ENCODE measurements around the gene EPS8L1. TPM values are rescaled to one million over a fixed set of nuclear protein-coding genes. Genes with fewer than 3 reads are reported as not detected.

Gene EPS8L1
- total and polyA plus RNA-seq, 2 donors = 3.0 to 8.1 TPM

DNA sequence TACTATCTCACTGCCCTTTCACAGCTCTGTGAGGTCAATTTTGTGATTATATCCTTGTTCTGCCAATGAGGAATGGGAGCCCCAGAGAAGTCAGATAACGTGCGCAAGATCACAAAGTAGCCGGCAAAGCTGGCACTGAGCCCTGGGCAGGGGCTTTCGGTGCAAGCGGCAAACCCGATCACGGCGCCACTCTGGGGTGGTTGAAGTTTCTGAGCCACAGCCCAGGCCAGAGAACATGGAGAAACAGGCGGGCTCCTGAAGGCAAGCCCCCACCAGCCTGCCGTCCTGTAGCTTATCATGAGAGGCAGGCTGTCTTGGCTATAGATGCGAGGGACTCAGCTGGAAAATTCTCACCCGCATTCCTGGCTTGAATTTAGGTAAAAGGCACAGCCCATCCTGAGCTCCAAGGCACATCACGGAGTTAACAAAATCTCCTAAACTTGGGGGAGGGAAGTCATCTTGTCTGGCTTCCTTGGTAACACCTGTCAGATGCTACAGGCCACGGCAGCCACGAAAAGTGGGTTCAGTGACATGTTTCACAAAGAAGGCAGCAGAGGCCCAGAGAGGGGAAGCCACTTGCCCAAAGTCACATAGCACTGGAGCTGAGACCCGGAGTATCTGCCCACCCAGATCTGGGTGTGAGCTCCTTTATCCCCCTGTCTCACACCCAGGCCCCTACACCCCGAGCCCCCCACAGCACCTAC is 60.9 kb downstream of the EPS8L1 start:
- 75% methylated on average over 17 of the region's 17 CpGs for WGBS
- no peak for DNase-seq (ENCODE audit: extremely low spot score)
- H3K36me3 ChIP-seq (ENCODE audit: insufficient read depth) = no peaks in the 10 kb centered on the region

More for the DNA sequence above, 60.9 kb downstream of the EPS8L1 start:
- no peak overlapping the region for H3K27ac ChIP-seq (ENCODE audit: low read depth)
- no peaks in the 10 kb centered on the region for H3K4me1 ChIP-seq (ENCODE audit: insufficient read depth)
- no peak overlapping the region for H3K4me3 ChIP-seq (ENCODE audit: low read depth, low read length)

Small RNAs within 50 kb of the gene (small RNA-seq; reads per million reads assigned to genes)
- gene MIR7975 = not detected

Other genes starting within 250 kb of the EPS8L1 start
- gene KIR2DS4, start 243.2 kb upstream of the EPS8L1 start, total RNA-seq = not detected
- not detected for gene KIR2DS4, start 243.2 kb upstream of the EPS8L1 start, polyA plus RNA-seq
- not detected for gene KIR3DL2, start 225.4 kb upstream of the EPS8L1 start, total RNA-seq
- 0.18 TPM for gene KIR3DL2, start 225.4 kb upstream of the EPS8L1 start, polyA plus RNA-seq
- gene FCAR, start 201.6 kb upstream of the EPS8L1 start, total RNA-seq = not detected
- gene FCAR, start 201.6 kb upstream of the EPS8L1 start, polyA plus RNA-seq = 0.67 TPM
- 0.32 TPM for gene NCR1, start 169.7 kb upstream of the EPS8L1 start, total RNA-seq
- 0.13 TPM for gene NCR1, start 169.7 kb upstream of the EPS8L1 start, polyA plus RNA-seq
- not detected for gene NLRP7, start 128.3 kb upstream of the EPS8L1 start, total RNA-seq
- gene NLRP7, start 128.3 kb upstream of the EPS8L1 start, polyA plus RNA-seq = not detected
- 1.8 TPM for gene NLRP2, start 109.5 kb upstream of the EPS8L1 start, total RNA-seq
- 1.9 TPM for gene NLRP2, start 109.5 kb upstream of the EPS8L1 start, polyA plus RNA-seq
- gene GP6, start 37.6 kb upstream of the EPS8L1 start, total RNA-seq = not detected
- 0.16 TPM for gene GP6, start 37.6 kb upstream of the EPS8L1 start, polyA plus RNA-seq
- gene RDH13, start 12.7 kb upstream of the EPS8L1 start, total RNA-seq = 15.0 TPM
- gene RDH13, start 12.7 kb upstream of the EPS8L1 start, polyA plus RNA-seq = 12.4 TPM
- gene PPP1R12C, start 41.8 kb downstream of the EPS8L1 start, total RNA-seq = 24.8 TPM
- 219 TPM for gene PPP1R12C, start 41.8 kb downstream of the EPS8L1 start, polyA plus RNA-seq
- gene TNNT1, start 73.3 kb downstream of the EPS8L1 start, total RNA-seq = 47.2 TPM
- not detected for gene TNNT1, start 73.3 kb downstream of the EPS8L1 start, polyA plus RNA-seq
- gene TNNI3, start 81.9 kb downstream of the EPS8L1 start, total RNA-seq = not detected
- not detected for gene TNNI3, start 81.9 kb downstream of the EPS8L1 start, polyA plus RNA-seq
- gene DNAAF3, start 90.7 kb downstream of the EPS8L1 start, total RNA-seq = 0.37 TPM
- 0.62 TPM for gene DNAAF3, start 90.7 kb downstream of the EPS8L1 start, polyA plus RNA-seq
- gene SYT5, start 104.4 kb downstream of the EPS8L1 start, total RNA-seq = 0.74 TPM
- 0.77 TPM for gene SYT5, start 104.4 kb downstream of the EPS8L1 start, polyA plus RNA-seq
- gene PTPRH, start 133.6 kb downstream of the EPS8L1 start, total RNA-seq = 3.6 TPM
- 1.6 TPM for gene PTPRH, start 133.6 kb downstream of the EPS8L1 start, polyA plus RNA-seq
- gene TMEM86B, start 152.9 kb downstream of the EPS8L1 start, total RNA-seq = 0.79 TPM
- 4.5 TPM for gene TMEM86B, start 152.9 kb downstream of the EPS8L1 start, polyA plus RNA-seq
- 14.5 TPM for gene PPP6R1, start 183.1 kb downstream of the EPS8L1 start, total RNA-seq
- gene PPP6R1, start 183.1 kb downstream of the EPS8L1 start, polyA plus RNA-seq = 43.1 TPM
- 6.5 TPM for gene HSPBP1, start 204.2 kb downstream of the EPS8L1 start, total RNA-seq
- 56.3 TPM for gene HSPBP1, start 204.2 kb downstream of the EPS8L1 start, polyA plus RNA-seq
- gene BRSK1, start 208.1 kb downstream of the EPS8L1 start, total RNA-seq = 9.7 TPM
- 8.8 TPM for gene BRSK1, start 208.1 kb downstream of the EPS8L1 start, polyA plus RNA-seq
- 0.48 TPM for gene TMEM150B, start 249.5 kb downstream of the EPS8L1 start, total RNA-seq
- 1.7 TPM for gene TMEM150B, start 249.5 kb downstream of the EPS8L1 start, polyA plus RNA-seq

All from urinary bladder (tissue), 4 donors.